CD4-positive, alpha-beta T cell treated with Interleukin-2 at 100 ng/mL for 4 hours (primary cell): Measurements from ENCODE around the gene KRTAP10-7.
"Not testable (repeated sequence)": the region's sequence is repeated elsewhere in the genome, so short reads cannot be mapped to it uniquely, and the experiment has no call there.

Experiments
- DNase-seq: peaks from one replicate; pipeline ENCODE4 v3.0.0-alpha.2; 2020; ENCODE audit warnings: low spot score

The KRTAP10-7 gene

GRCh38 chr21:44612029-44612486 lies 11.7 kb downstream of the KRTAP10-7 start, which contains the start of gene KRTAP10-8:
KRTAP10-8 (plus strand) TSS chr21:44612079; CDS start chr21:44612101, 22 bp downstream.
- DNase-seq, result no peak

- DNase-seq, result no peak
Observed at GRCh38 chr21:44612669-44613229, 12.4 kb downstream of the KRTAP10-7 start.

GRCh38 chr21:44613386-44614155 lies 13.2 kb downstream of the KRTAP10-7 start:
- DNase-seq, result no peak

GRCh38 chr21:44614161-44614631 lies 13.8 kb downstream of the KRTAP10-7 start:
- DNase-seq, result no peak

- DNase-seq, result no peak
Observed at GRCh38 chr21:44614961-44615391, 14.6 kb downstream of the KRTAP10-7 start.

- DNase-seq, result no peak
Observed at GRCh38 chr21:44615466-44615865, 15.1 kb downstream of the KRTAP10-7 start.

- DNase-seq, result no peak
Observed at GRCh38 chr21:44615911-44616590, 15.7 kb downstream of the KRTAP10-7 start.

GRCh38 chr21:44616591-44616926 lies 16.2 kb downstream of the KRTAP10-7 start:
- no peak for DNase-seq

GRCh38 chr21:44617071-44617501 lies 16.7 kb downstream of the KRTAP10-7 start:
- DNase-seq, result no peak

GRCh38 chr21:44618504-44618903 lies 18.1 kb downstream of the KRTAP10-7 start:
- DNase-seq, result no peak

GRCh38 chr21:44618909-44619308 lies 18.5 kb downstream of the KRTAP10-7 start:
- DNase-seq, result peak; percentile 74

GRCh38 chr21:44619886-44620285 lies 19.5 kb downstream of the KRTAP10-7 start:
- DNase-seq, result no peak

- DNase-seq, result no peak
Observed at GRCh38 chr21:44623575-44623974, 23.2 kb downstream of the KRTAP10-7 start.

- no peak for DNase-seq
Observed at GRCh38 chr21:44625756-44626155, 25.4 kb downstream of the KRTAP10-7 start.

- DNase-seq, result peak; percentile 33
Observed at GRCh38 chr21:44626262-44626661, 25.9 kb downstream of the KRTAP10-7 start.

- no peak for DNase-seq
Observed at GRCh38 chr21:44626673-44627143, 26.3 kb downstream of the KRTAP10-7 start, which contains the start of gene KRTAP10-9. KRTAP10-9 (plus strand) TSS chr21:44627093; CDS start chr21:44627172, 79 bp downstream.

- not testable (repeated sequence) for DNase-seq
Observed at GRCh38 chr21:44627181-44627822, 26.9 kb downstream of the KRTAP10-7 start.

GRCh38 chr21:44627831-44628233 lies 27.4 kb downstream of the KRTAP10-7 start:
- DNase-seq, result not testable (repeated sequence)

- no peak for DNase-seq
Observed at GRCh38 chr21:44628707-44629391, 28.5 kb downstream of the KRTAP10-7 start.

- no peak for DNase-seq
Observed at GRCh38 chr21:44630440-44630839, 30.0 kb downstream of the KRTAP10-7 start.

GRCh38 chr21:44632067-44632466 lies 31.7 kb downstream of the KRTAP10-7 start:
- no peak for DNase-seq
